Measurements from ENCODE around the gene TMEM151B.

DNA sequence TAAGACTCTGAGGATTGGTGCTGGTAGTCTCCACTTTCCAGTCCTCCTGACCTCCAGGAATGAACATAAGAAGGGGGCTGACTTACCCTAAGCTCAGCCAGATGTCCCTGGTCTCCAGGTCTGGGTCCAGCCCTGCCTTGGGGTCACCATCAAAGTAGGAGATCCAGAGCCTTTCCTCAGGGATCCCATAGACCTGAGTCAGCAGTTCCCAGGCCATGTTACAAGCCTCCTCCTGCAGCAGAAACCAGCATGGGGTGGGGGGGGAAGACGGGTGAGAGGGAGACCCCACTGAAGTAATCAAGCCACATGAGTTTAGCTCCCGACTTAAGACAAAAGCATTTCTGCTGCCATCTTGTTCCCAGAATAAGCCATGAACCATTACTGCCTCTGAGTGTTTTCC lies 41.1 kb downstream of the TMEM151B start:
- TF ChIP-seq, protein P1, sequence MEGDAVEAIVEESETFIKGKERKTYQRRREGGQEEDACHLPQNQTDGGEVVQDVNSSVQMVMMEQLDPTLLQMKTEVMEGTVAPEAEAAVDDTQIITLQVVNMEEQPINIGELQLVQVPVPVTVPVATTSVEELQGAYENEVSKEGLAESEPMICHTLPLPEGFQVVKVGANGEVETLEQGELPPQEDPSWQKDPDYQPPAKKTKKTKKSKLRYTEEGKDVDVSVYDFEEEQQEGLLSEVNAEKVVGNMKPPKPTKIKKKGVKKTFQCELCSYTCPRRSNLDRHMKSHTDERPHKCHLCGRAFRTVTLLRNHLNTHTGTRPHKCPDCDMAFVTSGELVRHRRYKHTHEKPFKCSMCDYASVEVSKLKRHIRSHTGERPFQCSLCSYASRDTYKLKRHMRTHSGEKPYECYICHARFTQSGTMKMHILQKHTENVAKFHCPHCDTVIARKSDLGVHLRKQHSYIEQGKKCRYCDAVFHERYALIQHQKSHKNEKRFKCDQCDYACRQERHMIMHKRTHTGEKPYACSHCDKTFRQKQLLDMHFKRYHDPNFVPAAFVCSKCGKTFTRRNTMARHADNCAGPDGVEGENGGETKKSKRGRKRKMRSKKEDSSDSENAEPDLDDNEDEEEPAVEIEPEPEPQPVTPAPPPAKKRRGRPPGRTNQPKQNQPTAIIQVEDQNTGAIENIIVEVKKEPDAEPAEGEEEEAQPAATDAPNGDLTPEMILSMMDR (IDR thresholded peaks at IDR 0.05 in 2 of 3, conservative IDR thresholded peaks at IDR 0.05 in 1 of 3; ENCODE audit: borderline replicate concordance in 1 of 3, insufficient read depth in 1 of 3, low read depth in 2 of 3, low read length in 2 of 3): no peak
- TF ChIP-seq ZNF274 (IDR thresholded peaks at IDR 0.05; ENCODE audit: low read depth, low read length) (no peak), POLR2A (IDR thresholded peaks at IDR 0.05; ENCODE audit: borderline replicate concordance, extremely low read depth, insufficient read depth, insufficient read length) (no peak), EZH2phosphoT487 (IDR thresholded peaks at IDR 0.05; ENCODE audit: borderline replicate concordance) (no peak), SIN3A (IDR thresholded peaks at IDR 0.05; ENCODE audit: low read depth) (no peak), CEBPB (IDR thresholded peaks at IDR 0.05; ENCODE audit: low read depth) (no peak), RAD21 (IDR thresholded peaks at IDR 0.05; ENCODE audit: low read depth) (no peak), EZH2 (IDR thresholded peaks at IDR 0.05) (no peak)
- TF ChIP-seq, protein P2, sequence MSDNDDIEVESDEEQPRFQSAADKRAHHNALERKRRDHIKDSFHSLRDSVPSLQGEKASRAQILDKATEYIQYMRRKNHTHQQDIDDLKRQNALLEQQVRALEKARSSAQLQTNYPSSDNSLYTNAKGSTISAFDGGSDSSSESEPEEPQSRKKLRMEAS (IDR thresholded peaks at IDR 0.05): no peak
- TF ChIP-seq, protein P3, sequence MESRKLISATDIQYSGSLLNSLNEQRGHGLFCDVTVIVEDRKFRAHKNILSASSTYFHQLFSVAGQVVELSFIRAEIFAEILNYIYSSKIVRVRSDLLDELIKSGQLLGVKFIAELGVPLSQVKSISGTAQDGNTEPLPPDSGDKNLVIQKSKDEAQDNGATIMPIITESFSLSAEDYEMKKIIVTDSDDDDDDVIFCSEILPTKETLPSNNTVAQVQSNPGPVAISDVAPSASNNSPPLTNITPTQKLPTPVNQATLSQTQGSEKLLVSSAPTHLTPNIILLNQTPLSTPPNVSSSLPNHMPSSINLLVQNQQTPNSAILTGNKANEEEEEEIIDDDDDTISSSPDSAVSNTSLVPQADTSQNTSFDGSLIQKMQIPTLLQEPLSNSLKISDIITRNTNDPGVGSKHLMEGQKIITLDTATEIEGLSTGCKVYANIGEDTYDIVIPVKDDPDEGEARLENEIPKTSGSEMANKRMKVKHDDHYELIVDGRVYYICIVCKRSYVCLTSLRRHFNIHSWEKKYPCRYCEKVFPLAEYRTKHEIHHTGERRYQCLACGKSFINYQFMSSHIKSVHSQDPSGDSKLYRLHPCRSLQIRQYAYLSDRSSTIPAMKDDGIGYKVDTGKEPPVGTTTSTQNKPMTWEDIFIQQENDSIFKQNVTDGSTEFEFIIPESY (IDR thresholded peaks at IDR 0.05; ENCODE audit: extremely low read depth, insufficient replicate concordance, low read length): no peak

All from HCT116 (cell line).